HL-60 (cell line): ENCODE results near the gene ADGRL2.

ENCODE experiments used
- DNase-seq, 2 experiments: peaks; one replicate each; pipeline ENCODE4 v3.0.0-alpha.2; 2010 to 2020; ENCODE audit warnings: low read depth in 1 of 2, low spot score in 1 of 2
- H3K27ac ChIP-seq: fragments of 250-450 bp; sonication (Bioruptor Pico); replicated peaks from 2 replicates; pipeline ENCODE4 v1.5.1; 2020; ENCODE audit warnings: mild to moderate bottlenecking, moderate library complexity
- H3K27me3 ChIP-seq: fragments of 250-450 bp; sonication (Bioruptor Pico); 2 replicates; pipeline ENCODE4 v1.5.1; 2021; ENCODE audit warnings: mild to moderate bottlenecking, moderate library complexity; ENCODE audit not compliant: insufficient read depth, poor library complexity, severe bottlenecking
- H3K4me3 ChIP-seq: replicated peaks from 2 replicates; pipeline ENCODE4 v1.5.1; 2011; ENCODE audit warnings: mild to moderate bottlenecking, control low read depth, low read length; ENCODE audit not compliant: insufficient read depth
- CTCF ChIP-seq: IDR thresholded peaks from one replicate; pipeline ENCODE4 v1.5.1; 2011; ENCODE audit warnings: low read length, control low read depth, inconsistent platforms; ENCODE audit not compliant: insufficient read depth
- GABPA ChIP-seq: IDR thresholded peaks from 2 replicates; pipeline ENCODE4 v1.6.1; 2012; ENCODE audit warnings: low read depth
- POLR2AphosphoS5 ChIP-seq: IDR thresholded peaks from 2 replicates; pipeline ENCODE4 v1.6.1; 2012; ENCODE audit warnings: low read depth
- REST ChIP-seq: IDR thresholded peaks from 2 replicates; pipeline ENCODE4 v1.6.1; 2012; ENCODE audit warnings: low read depth; ENCODE audit not compliant: insufficient replicate concordance
- SPI1 ChIP-seq: IDR thresholded peaks from 2 replicates; pipeline ENCODE4 v1.6.1; 2012; ENCODE audit warnings: low read depth, mild to moderate bottlenecking, borderline replicate concordance

ADGRL2 gene

GRCh38 chr1:81999364-81999763, 198.6 kb downstream of the ADGRL2 start:
- DNase-seq, result no peak
- no peak for TF ChIP-seq POLR2AphosphoS5
- no peak for TF ChIP-seq SPI1
- TF ChIP-seq CTCF, result no peak
- TF ChIP-seq REST, result no peak
- no peak for TF ChIP-seq GABPA
- no peaks in the 10 kb centered on the region for H3K27me3 ChIP-seq
- no peak overlapping the region for H3K4me3 ChIP-seq
- no peak overlapping the region for H3K27ac ChIP-seq

- TF ChIP-seq CTCF, result no peak
- TF ChIP-seq SPI1, result no peak
- no peak for TF ChIP-seq REST
- TF ChIP-seq POLR2AphosphoS5, result no peak
- no peak for TF ChIP-seq GABPA
- Histone ChIP-seq H3K27me3 (no peaks in the 10 kb centered on the region), H3K27ac (no peak overlapping the region), H3K4me3 (no peak overlapping the region)
- no peak for DNase-seq
Observed at GRCh38 chr1:82000221-82000620, 199.5 kb downstream of the ADGRL2 start.

GRCh38 chr1:82001345-82001744, 200.6 kb downstream of the ADGRL2 start:
- Histone ChIP-seq H3K27ac (no peak overlapping the region), H3K4me3 (no peak overlapping the region), H3K27me3 (no peaks in the 10 kb centered on the region)
- TF ChIP-seq SPI1 (peak; percentile 28; the same call in 1 of the 2 replicates), POLR2AphosphoS5 (no peak)
- DNase-seq, result no peak

- Histone ChIP-seq H3K27ac (no peak overlapping the region), H3K4me3 (no peak overlapping the region), H3K27me3 (no peaks in the 10 kb centered on the region)
- TF ChIP-seq POLR2AphosphoS5 (no peak), SPI1 (no peak), GABPA (no peak), CTCF (no peak), REST (no peak)
- DNase-seq, result no peak
Observed at GRCh38 chr1:82007804-82008203, 207.1 kb downstream of the ADGRL2 start.
